ENCODE measurements around the gene NEK5.
"Not testable (repeated sequence)": the region's sequence is repeated elsewhere in the genome, so short reads cannot be mapped to it uniquely, and the experiment has no call there.

Gene NEK5

GRCh38 chr13:52112591-52112990 is 16.3 kb downstream of the NEK5 start:
- TF ChIP-seq CTCF (IDR thresholded peaks at IDR 0.05; ENCODE audit: unreplicated experiment in 3 of 3), result no peak
- Mint-ChIP-seq H3K27me3 (ENCODE audit: low read depth) (no peaks in the 10 kb centered on the region), H3K4me3 (no peak overlapping the region), H3K36me3 (ENCODE audit: low read depth) (peaks cover 4% of the 10 kb centered on the region), H3K4me1 (no peaks in the 10 kb centered on the region), H3K27ac (no peak overlapping the region), H3K9me3 (no peaks in the 10 kb centered on the region)

- Mint-ChIP-seq H3K4me3 (peak overlapping the region in 1 of 3 experiments; percentile 16), H3K4me1 (no peaks in the 10 kb centered on the region), H3K36me3 (ENCODE audit: low read depth) (peaks cover 4% of the 10 kb centered on the region), H3K9me3 (no peaks in the 10 kb centered on the region), H3K27ac (peak overlapping the region; percentile 72 to 98 (median 73)), H3K27me3 (ENCODE audit: low read depth) (no peaks in the 10 kb centered on the region)
- no peak for TF ChIP-seq CTCF (IDR thresholded peaks at IDR 0.05; ENCODE audit: unreplicated experiment in 3 of 3)
Observed at GRCh38 chr13:52109116-52109670, 19.7 kb downstream of the NEK5 start.

DNA sequence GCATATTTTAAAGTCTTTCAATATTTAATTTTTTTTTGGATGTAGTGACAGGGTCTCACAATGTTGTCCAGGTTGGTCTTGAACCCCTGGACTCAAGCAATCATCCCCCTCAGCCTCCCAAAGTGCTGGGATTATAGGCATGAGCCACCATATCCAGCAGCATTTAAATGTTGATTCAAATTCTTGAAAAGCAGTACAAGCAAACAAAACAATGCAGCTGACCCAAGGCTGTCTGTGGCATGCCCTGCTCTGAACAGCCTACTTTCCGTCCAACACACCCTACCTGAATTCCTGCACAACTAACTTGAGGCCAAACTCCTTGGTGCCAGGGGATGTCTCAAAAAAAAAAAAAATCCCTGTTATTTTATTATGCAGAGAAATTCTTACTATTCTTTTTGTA is 23.0 kb downstream of the NEK5 start:
- Mint-ChIP-seq H3K4me3 (no peak overlapping the region), H3K9me3 (no peaks in the 10 kb centered on the region), H3K27me3 (ENCODE audit: low read depth) (no peaks in the 10 kb centered on the region), H3K4me1 (no peaks in the 10 kb centered on the region), H3K27ac (no peak overlapping the region), H3K36me3 (ENCODE audit: low read depth) (peaks cover 4% of the 10 kb centered on the region)
- no peak for TF ChIP-seq CTCF (IDR thresholded peaks at IDR 0.05; ENCODE audit: unreplicated experiment in 3 of 3)

DNA sequence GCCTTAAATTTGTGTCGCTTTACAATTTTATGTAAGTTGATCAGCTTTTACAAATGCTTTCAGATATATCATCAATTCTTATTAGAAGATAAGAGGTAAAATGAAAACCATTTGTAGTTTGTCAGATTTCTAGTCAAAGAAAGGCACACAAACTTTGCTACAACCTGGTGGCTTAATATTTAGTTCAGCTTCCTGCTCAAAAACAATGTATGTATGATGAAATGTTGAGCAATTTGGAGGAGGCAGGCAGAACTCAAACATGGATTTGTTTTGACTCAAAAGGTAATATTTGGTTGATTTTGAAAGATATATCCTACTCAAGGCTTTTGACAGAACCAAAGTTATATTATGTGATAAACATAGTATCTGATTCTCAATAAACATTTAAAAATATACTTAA is 24.2 kb downstream of the NEK5 start:
- no peak overlapping the region for H3K4me3 Mint-ChIP-seq
- no peak for TF ChIP-seq CTCF (IDR thresholded peaks at IDR 0.05; ENCODE audit: unreplicated experiment in 3 of 3)
- H3K4me1 Mint-ChIP-seq, result no peaks in the 10 kb centered on the region
- H3K27ac Mint-ChIP-seq, result no peak overlapping the region
- no peaks in the 10 kb centered on the region for H3K9me3 Mint-ChIP-seq
- H3K36me3 Mint-ChIP-seq (ENCODE audit: low read depth), result peaks cover 4% of the 10 kb centered on the region
- no peaks in the 10 kb centered on the region for H3K27me3 Mint-ChIP-seq (ENCODE audit: low read depth)

DNA sequence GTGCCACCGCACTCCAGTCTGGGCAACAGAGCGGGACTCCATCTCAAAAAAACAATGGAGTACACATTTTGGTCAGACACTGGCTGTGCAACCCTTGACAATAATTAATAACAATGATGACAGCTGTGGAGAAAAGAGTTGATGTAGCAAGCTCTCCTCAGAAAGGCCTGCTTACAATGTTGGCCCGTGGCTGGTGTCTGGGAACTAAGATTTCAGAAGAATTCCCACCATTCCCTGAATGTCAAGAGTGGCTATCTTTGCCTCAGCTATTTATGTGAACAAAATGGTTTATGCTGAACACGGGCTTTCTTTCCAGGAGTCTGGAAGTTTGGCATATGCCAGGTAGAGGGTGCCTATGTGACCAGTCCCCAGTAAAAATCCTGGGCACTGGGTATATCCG is 25.5 kb downstream of the NEK5 start:
- Mint-ChIP-seq H3K27ac (no peak overlapping the region), H3K4me1 (no peaks in the 10 kb centered on the region), H3K27me3 (ENCODE audit: low read depth) (no peaks in the 10 kb centered on the region), H3K9me3 (no peaks in the 10 kb centered on the region), H3K36me3 (ENCODE audit: low read depth) (no peaks in the 10 kb centered on the region), H3K4me3 (no peak overlapping the region)
- TF ChIP-seq CTCF (IDR thresholded peaks at IDR 0.05; ENCODE audit: unreplicated experiment in 3 of 3), result no peak

DNA sequence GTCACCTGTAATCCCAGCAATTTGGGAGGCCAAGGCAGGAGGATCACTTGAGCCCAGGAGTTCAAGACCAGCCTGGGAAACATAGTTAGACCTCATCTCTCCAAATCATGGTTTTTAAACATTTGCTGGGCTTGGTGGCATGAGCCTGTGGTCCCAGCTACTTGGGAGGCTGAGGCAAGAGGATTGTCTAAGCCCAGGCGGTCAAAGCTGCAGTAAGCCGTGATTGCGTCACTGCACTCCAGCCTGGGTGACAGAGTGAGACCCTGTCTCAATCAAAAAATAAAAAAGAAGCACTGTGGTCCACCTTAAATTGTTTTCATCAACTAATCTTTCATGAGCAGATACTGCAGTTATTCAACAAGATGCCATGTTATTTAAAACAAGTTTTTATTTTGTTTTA is 26.4 kb downstream of the NEK5 start:
- H3K27ac Mint-ChIP-seq; H3K9me3 Mint-ChIP-seq; H3K4me3 Mint-ChIP-seq; H3K4me1 Mint-ChIP-seq; H3K27me3 Mint-ChIP-seq (ENCODE audit: low read depth); H3K36me3 Mint-ChIP-seq (ENCODE audit: low read depth): not testable (repeated sequence)

All from nephron (organoid).